Measurements from ENCODE around the gene TRIM13.
"Not testable (repeated sequence)": the region's sequence is repeated elsewhere in the genome, so short reads cannot be mapped to it uniquely, and the experiment has no call there.

Gene TRIM13

GRCh38 chr13:49996951-49997895 is at the start of gene TRIM13:
Gene TRIM13 (plus strand): TSS chr13:49997042. CDS start chr13:50011941, 14,899 bp downstream.
- peak; percentile 67 to 68 for DNase-seq (ENCODE audit: low read depth in 2 of 2)

- not testable (repeated sequence) for DNase-seq (ENCODE audit: low read depth in 2 of 2)
Observed at GRCh38 chr13:49948777-49949270, 48.0 kb upstream of the TRIM13 start.

- no peak for DNase-seq (ENCODE audit: low read depth in 2 of 2)
Observed at GRCh38 chr13:49951754-49952535, 44.9 kb upstream of the TRIM13 start.

- no peak for DNase-seq (ENCODE audit: low read depth in 2 of 2)
Observed at GRCh38 chr13:49953560-49953959, 43.3 kb upstream of the TRIM13 start.

GRCh38 chr13:49954674-49955455 is 42.0 kb upstream of the TRIM13 start:
- DNase-seq (ENCODE audit: low read depth in 2 of 2): no peak

- DNase-seq (ENCODE audit: low read depth in 2 of 2): no peak
Observed at GRCh38 chr13:49956131-49956530, 40.7 kb upstream of the TRIM13 start.

- DNase-seq (ENCODE audit: low read depth in 2 of 2): no peak
Observed at GRCh38 chr13:49958321-49958720, 38.5 kb upstream of the TRIM13 start.

- no peak for DNase-seq (ENCODE audit: low read depth in 2 of 2)
Observed at GRCh38 chr13:49967456-49967855, 29.4 kb upstream of the TRIM13 start.

GRCh38 chr13:49972709-49973108 is 24.1 kb upstream of the TRIM13 start:
- no peak for DNase-seq (ENCODE audit: low read depth in 2 of 2)

- DNase-seq (ENCODE audit: low read depth in 2 of 2): no peak
Observed at GRCh38 chr13:49975826-49976225, 21.0 kb upstream of the TRIM13 start.

- DNase-seq (ENCODE audit: low read depth in 2 of 2): peak; percentile 48 to 62
Observed at GRCh38 chr13:49976314-49977258, 20.3 kb upstream of the TRIM13 start.

GRCh38 chr13:49977992-49978391 is 18.9 kb upstream of the TRIM13 start:
- no peak for DNase-seq (ENCODE audit: low read depth in 2 of 2)

- DNase-seq (ENCODE audit: low read depth in 2 of 2): no peak
Observed at GRCh38 chr13:49980266-49980665, 16.6 kb upstream of the TRIM13 start.

- no peak for DNase-seq (ENCODE audit: low read depth in 2 of 2)
Observed at GRCh38 chr13:49985129-49985528, 11.7 kb upstream of the TRIM13 start.

GRCh38 chr13:49986471-49986870 is 10.4 kb upstream of the TRIM13 start:
- no peak for DNase-seq (ENCODE audit: low read depth in 2 of 2)

GRCh38 chr13:49990612-49991011 is 6.2 kb upstream of the TRIM13 start:
- DNase-seq (ENCODE audit: low read depth in 2 of 2): not testable (repeated sequence)

GRCh38 chr13:49993111-49993510 is 3.7 kb upstream of the TRIM13 start:
- DNase-seq (ENCODE audit: low read depth in 2 of 2): no peak

- no peak for DNase-seq (ENCODE audit: low read depth in 2 of 2)
Observed at GRCh38 chr13:49993666-49994065, 3.2 kb upstream of the TRIM13 start.

GRCh38 chr13:49995625-49996101 is 1.2 kb upstream of the TRIM13 start:
- no peak for DNase-seq (ENCODE audit: low read depth in 2 of 2)

GRCh38 chr13:49996161-49996915 is 504 bp upstream of the TRIM13 start:
- peak; percentile 75 to 86 for DNase-seq (ENCODE audit: low read depth in 2 of 2)
